Measurements from ENCODE around the gene RASL11B.

RASL11B gene

DNA sequence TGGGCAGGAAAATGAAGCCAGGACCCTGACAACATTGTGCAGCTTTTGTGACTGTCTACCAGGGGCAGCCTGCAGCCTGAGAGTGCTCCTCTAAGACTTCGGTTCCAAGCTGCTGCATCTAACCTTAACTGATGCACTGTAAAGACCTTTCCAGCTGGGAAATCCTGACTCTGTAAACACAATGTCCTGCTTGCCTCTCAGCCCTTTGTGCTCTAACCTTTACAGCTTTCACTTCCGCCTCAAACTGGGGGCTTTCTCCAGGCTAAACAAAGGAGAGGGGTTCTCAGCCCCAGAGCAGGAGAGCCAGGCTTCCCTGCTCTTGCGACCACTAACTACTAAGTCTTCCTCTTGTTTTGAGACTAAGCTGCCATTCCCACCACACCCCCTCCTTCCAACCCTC, 19.3 kb upstream of the RASL11B start:
- in situ Hi-C loops (cut with HindIII; ENCODE audit: low sequenced_read_pairs) = no loop called here

GRCh38 chr4:52843351-52843750, 18.8 kb upstream of the RASL11B start:
- in situ Hi-C loops (cut with HindIII; ENCODE audit: low sequenced_read_pairs) = no loop called here

- in situ Hi-C loops (cut with HindIII; ENCODE audit: low sequenced_read_pairs) = no loop called here
Observed at GRCh38 chr4:52843958-52844357, 18.2 kb upstream of the RASL11B start.

DNA sequence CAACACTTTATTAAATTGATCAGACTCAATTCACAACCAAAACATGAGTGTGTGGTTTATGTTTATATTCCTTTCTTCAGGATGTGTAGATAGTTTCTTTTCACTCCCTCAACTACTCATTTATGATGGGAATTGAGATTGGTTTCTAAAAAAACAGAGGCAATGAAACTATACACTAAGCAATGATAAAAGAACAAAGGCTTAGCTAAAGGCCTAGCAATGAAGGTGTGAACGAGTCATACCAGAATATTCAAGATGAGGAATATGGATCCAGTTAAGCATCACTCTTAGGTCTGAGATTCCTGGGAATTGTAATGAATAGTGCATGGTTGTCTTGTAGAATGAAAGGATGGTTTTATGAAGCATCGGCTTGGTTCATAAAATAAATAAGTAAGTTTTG, 17.5 kb upstream of the RASL11B start:
- in situ Hi-C loops (cut with HindIII; ENCODE audit: low sequenced_read_pairs) = no loop called here

- in situ Hi-C loops (cut with HindIII; ENCODE audit: low sequenced_read_pairs) = no loop called here
Observed at GRCh38 chr4:52846502-52846901, 15.6 kb upstream of the RASL11B start.

- in situ Hi-C loops (cut with HindIII; ENCODE audit: low sequenced_read_pairs) = no loop called here
Observed at GRCh38 chr4:52848254-52848653, 13.9 kb upstream of the RASL11B start.

DNA sequence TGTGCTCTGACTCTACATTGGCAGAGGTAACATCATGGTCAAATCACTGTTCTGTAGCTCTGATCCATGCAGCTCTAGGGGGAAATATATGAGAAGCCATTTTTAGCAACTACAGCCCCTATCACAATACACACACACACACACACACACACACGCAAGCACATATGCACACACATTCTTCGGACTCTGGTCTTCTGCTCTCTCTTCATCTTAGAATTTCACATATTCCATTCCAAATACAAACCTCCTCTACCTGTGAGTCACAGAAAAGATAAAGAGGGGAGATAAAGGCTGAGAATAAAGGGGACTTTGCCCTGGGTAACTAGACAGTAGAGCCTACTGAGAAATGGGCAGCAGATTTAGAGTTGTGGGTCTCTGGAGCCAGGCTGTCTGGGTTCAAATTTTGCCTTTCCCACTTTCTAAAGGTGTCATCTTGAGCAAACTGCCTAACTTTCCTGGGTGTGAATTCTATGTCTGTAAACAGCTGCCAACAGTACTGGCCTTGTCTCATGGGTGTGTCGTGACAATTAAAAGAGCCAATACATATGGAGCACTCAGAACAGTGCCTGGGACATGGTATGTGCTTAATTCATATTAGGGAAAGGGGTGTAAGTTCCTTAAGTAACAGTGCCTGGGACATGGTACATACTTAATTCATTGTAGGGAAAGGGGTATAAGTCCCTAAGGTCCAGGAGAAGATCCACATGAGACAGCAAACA, 11.6 kb upstream of the RASL11B start:
- in situ Hi-C loops (cut with HindIII; ENCODE audit: low sequenced_read_pairs) = no loop called here

- in situ Hi-C loops (cut with HindIII; ENCODE audit: low sequenced_read_pairs) = no loop called here
Observed at GRCh38 chr4:52852041-52852440, 10.1 kb upstream of the RASL11B start.

DNA sequence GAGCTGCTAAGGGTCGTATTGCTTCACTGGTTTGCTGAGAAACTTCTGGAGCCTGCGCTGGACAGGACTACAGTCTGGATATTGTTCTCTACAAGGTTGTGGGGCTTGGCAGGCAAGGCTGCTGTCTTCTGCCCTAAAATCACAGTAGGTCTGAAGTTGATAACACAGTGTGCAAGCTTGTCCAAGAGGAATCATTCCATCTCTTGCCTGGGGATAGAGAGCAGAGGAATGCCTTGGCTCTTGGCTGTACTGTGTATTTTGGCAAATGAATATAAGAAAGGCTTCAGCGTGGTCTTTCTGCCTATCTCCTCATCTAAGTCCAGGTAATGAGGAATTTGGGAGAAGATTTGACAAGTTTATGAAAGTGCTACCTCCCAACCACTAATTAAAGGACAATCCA, 9.4 kb upstream of the RASL11B start:
- in situ Hi-C loops (cut with HindIII; ENCODE audit: low sequenced_read_pairs) = no loop called here

DNA sequence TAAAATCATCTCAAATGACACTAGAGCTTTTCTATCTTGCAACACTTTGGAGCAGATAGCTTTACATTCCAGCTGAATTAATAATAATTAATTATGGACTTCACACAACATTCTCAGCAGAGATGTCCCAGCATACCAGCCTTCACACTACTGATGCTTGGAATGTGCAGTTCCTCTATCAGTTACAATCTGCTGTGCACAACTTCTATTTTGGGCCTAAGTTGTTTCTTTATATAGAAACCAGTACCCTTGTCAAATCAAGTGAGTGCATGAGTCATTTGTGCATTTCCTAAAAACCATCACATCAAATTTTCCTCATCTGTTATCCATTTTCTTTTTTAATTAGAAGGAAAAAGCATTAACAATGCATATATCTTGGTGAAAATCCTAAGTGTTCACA, 8.8 kb upstream of the RASL11B start:
- in situ Hi-C loops (cut with HindIII; ENCODE audit: low sequenced_read_pairs) = no loop called here

- in situ Hi-C loops (cut with HindIII; ENCODE audit: low sequenced_read_pairs) = no loop called here
Observed at GRCh38 chr4:52856801-52857200, 5.3 kb upstream of the RASL11B start.

- in situ Hi-C loops (cut with HindIII; ENCODE audit: low sequenced_read_pairs) = no loop called here
Observed at GRCh38 chr4:52860361-52860760, 1.8 kb upstream of the RASL11B start.

DNA sequence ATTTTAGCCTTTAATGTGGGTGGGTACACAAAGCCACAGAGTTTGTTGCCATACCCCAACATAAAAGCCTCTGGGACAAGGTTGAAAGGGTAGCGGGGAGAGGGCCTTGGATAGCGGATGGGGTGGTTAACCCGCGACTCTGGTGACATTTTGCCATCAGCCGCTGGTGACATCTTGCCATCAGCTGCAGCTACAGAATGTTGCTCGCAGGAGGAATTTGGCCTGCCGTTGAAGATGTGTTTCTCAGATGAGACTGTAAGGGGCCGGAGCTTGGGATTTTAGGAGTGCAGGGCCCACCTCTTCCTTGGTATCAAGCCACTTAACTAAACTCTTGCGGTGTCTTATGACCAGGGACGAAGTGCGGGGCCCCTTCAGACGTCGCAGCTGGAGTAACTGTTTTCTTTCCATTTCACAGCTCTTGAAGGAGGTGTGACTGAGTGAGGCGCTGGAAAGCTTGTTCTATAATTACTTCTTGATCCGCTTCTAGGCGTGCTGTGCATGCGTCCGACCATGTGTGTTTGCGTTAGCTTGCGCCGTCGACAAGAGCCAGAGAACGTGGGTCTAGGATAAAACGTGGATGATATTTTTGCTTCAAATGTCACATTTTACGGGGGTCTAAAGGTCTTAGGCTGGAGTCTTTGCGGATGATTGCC, 820 bp upstream of the RASL11B start:
- in situ Hi-C loops (cut with HindIII; ENCODE audit: low sequenced_read_pairs) = no loop called here

GRCh38 chr4:52862639-52863161, 583 bp downstream of the RASL11B start:
- in situ Hi-C loops (cut with HindIII; ENCODE audit: low sequenced_read_pairs) = no loop called here

GRCh38 chr4:52863324-52863723, 1.2 kb downstream of the RASL11B start:
- in situ Hi-C loops (cut with HindIII; ENCODE audit: low sequenced_read_pairs) = no loop called here

DNA sequence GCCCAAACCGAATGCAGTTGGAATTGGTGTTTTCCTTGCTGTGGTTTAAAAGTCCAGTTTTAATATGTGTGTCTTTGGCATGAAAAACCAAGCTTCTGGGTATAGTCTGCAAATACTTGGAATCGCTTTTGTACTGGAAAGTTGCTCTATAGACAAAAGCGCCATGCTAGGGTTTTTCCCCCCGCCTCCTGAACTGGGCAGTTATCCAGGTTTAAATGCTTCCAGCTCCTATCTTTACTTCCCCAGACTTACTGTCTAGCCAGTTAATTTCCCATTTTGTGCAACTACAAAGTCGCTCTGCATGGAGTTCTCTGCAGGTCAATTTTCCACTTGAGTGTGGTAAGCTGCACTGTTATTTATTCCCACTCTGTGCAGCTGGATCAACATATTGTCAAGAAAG, 2.7 kb downstream of the RASL11B start:
- in situ Hi-C loops (cut with HindIII; ENCODE audit: low sequenced_read_pairs) = no loop called here

GRCh38 chr4:52865300-52865699, 3.2 kb downstream of the RASL11B start:
- in situ Hi-C loops (cut with HindIII; ENCODE audit: low sequenced_read_pairs) = no loop called here

- in situ Hi-C loops (cut with HindIII; ENCODE audit: low sequenced_read_pairs) = no loop called here
Observed at GRCh38 chr4:52866734-52867133, 4.6 kb downstream of the RASL11B start.

GRCh38 chr4:52867163-52867562, 5.0 kb downstream of the RASL11B start:
- in situ Hi-C loops (cut with HindIII; ENCODE audit: low sequenced_read_pairs) = no loop called here

- in situ Hi-C loops (cut with HindIII; ENCODE audit: low sequenced_read_pairs) = no loop called here
Observed at GRCh38 chr4:52868133-52868532, 6.0 kb downstream of the RASL11B start.

DNA sequence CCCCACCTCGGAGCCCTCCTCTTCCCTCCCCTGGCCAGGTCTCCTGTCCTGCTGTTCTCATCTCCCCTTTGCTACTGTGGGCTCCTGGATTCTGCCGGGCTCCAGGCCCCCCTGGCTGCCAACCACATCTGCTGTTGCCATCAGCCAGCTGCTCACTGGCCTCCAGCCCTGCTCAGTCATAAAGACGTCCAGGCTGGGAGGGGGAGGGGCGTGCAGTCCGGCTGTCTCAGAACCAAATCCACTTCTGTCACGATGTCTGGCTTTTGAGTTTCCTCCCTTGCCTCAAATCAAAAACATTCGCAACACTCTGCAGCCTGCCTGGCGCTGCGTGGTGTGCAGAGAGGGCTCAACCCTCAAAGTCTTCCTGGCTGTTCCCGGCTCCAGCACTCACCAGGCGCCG, 7.1 kb downstream of the RASL11B start:
- in situ Hi-C loops (cut with HindIII; ENCODE audit: low sequenced_read_pairs) = no loop called here

- in situ Hi-C loops (cut with HindIII; ENCODE audit: low sequenced_read_pairs) = no loop called here
Observed at GRCh38 chr4:52869656-52870055, 7.5 kb downstream of the RASL11B start.

DNA sequence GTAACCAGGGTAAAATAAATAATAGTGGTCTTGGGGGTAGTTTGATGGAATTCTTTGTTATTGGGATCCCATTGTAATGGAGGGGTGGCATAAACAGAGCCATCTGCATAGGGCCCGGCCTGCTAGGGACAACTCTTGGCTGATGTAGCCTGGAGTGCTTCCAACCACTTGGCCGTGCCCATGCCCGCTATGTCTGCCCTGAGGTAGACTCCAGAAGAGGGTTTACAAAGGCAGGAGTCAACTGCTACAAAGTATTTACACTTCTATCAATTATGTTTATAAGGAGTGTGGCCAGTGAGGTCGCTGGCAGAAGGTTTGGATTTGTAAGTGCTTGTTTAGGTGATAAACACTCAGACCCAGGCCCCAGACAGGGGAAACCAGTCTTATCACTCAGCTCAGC, 8.1 kb downstream of the RASL11B start:
- in situ Hi-C loops (cut with HindIII; ENCODE audit: low sequenced_read_pairs) = no loop called here
